SK-N-SH treated with all-trans-retinoic acid at 6 μM for 48 hours (cell line): ENCODE results near the gene ENDOG.

Experiments
- ATAC-seq: fragments of 200-7000 bp; cut with Tn5 transposase; 3 replicates; pipeline ENCODE4 v1.9.1; 2020; ENCODE audit warnings: mild to moderate bottlenecking, moderate library complexity
- ARNTL ChIP-seq: fragments of 450-650 bp; formaldehyde crosslinking; IDR thresholded peaks from 2 replicates; pipeline ENCODE4 v1.5.0; 2020; ENCODE audit warnings: low read depth, mild to moderate bottlenecking, moderate library complexity, borderline replicate concordance
- CREB5 ChIP-seq: fragments of 250-450 bp; sonication (Bioruptor Pico); IDR thresholded peaks from 2 replicates; pipeline ENCODE4 v1.5.1; 2020; ENCODE audit warnings: low read depth, mild to moderate bottlenecking, moderate library complexity
- CSRNP3 ChIP-seq: fragments of 250-450 bp; sonication (Bioruptor Pico); IDR thresholded peaks from 2 replicates; pipeline ENCODE4 v1.5.1; 2021; ENCODE audit warnings: mild to moderate bottlenecking, moderate library complexity
- ESRRG ChIP-seq: fragments of 250-450 bp; sonication (Bioruptor Pico); IDR thresholded peaks from 2 replicates; pipeline ENCODE4 v1.6.1; 2021; ENCODE audit warnings: mild to moderate bottlenecking
- GLIS3 ChIP-seq: fragments of 250-450 bp; sonication (Bioruptor Pico); IDR thresholded peaks from 2 replicates; pipeline ENCODE4 v1.5.0; 2020; ENCODE audit warnings: mild to moderate bottlenecking, moderate library complexity
- ISL1 ChIP-seq: fragments of 250-450 bp; sonication (Bioruptor Pico); IDR thresholded peaks from 2 replicates; pipeline ENCODE4 v2.1.2; 2022; ENCODE audit warnings: mild to moderate bottlenecking, moderate library complexity
- OSR1 ChIP-seq: fragments of 250-450 bp; sonication (Bioruptor Pico); IDR thresholded peaks from 2 replicates; pipeline ENCODE4 v1.8.0; 2022; ENCODE audit warnings: moderate library complexity, mild to moderate bottlenecking, inconsistent platforms
- PATZ1 ChIP-seq: fragments of 250-450 bp; sonication (Bioruptor Pico); IDR thresholded peaks from 2 replicates; pipeline ENCODE4 v1.8.0; 2020; ENCODE audit warnings: mild to moderate bottlenecking, moderate library complexity, borderline replicate concordance
- RARB ChIP-seq: fragments of 250-450 bp; sonication (Bioruptor Pico); IDR thresholded peaks from 2 replicates; pipeline ENCODE4 v1.8.0; 2021; ENCODE audit warnings: mild to moderate bottlenecking, moderate library complexity
- SNAI2 ChIP-seq: fragments of 250-450 bp; sonication (Bioruptor Pico); IDR thresholded peaks from 2 replicates; pipeline ENCODE4 v1.5.0; 2020; ENCODE audit warnings: mild to moderate bottlenecking, moderate library complexity
- TCF4 ChIP-seq: fragments of 250-450 bp; sonication (Bioruptor Pico); IDR thresholded peaks from 2 replicates; pipeline ENCODE4 v1.8.0; 2021; ENCODE audit warnings: mild to moderate bottlenecking, moderate library complexity, borderline replicate concordance
- TOX ChIP-seq: fragments of 250-450 bp; sonication (Bioruptor Pico); IDR thresholded peaks from 2 replicates; pipeline ENCODE4 v1.8.0; 2021; ENCODE audit warnings: mild to moderate bottlenecking, moderate library complexity, borderline replicate concordance
- ZC3H10 ChIP-seq: fragments of 250-450 bp; sonication (Bioruptor Pico); IDR thresholded peaks from 2 replicates; pipeline ENCODE4 v1.5.1; 2021; ENCODE audit warnings: mild to moderate bottlenecking, moderate library complexity
- ZFP3 ChIP-seq: fragments of 250-450 bp; sonication (Bioruptor Pico); IDR thresholded peaks from 2 replicates; pipeline ENCODE4 v1.5.0; 2020; ENCODE audit warnings: mild to moderate bottlenecking, moderate library complexity
- ZNF565 ChIP-seq: fragments of 450-650 bp; formaldehyde crosslinking; conservative IDR thresholded peaks from 2 replicates; pipeline ENCODE4 v1.5.0; 2020; ENCODE audit warnings: low read depth, mild to moderate bottlenecking, moderate library complexity
- TF ChIP-seq, protein P1 (sequence below): fragments of 250-450 bp; sonication (Bioruptor Pico); IDR thresholded peaks from 2 replicates; pipeline ENCODE4 v1.8.0; 2021; ENCODE audit warnings: low read depth, mild to moderate bottlenecking, moderate library complexity, borderline replicate concordance
- TF ChIP-seq, protein P2 (sequence below): fragments of 250-450 bp; sonication (Bioruptor Pico); IDR thresholded peaks from 2 replicates; pipeline ENCODE4 v1.5.0; 2020; ENCODE audit warnings: mild to moderate bottlenecking, moderate library complexity

The ENDOG gene

DNA sequence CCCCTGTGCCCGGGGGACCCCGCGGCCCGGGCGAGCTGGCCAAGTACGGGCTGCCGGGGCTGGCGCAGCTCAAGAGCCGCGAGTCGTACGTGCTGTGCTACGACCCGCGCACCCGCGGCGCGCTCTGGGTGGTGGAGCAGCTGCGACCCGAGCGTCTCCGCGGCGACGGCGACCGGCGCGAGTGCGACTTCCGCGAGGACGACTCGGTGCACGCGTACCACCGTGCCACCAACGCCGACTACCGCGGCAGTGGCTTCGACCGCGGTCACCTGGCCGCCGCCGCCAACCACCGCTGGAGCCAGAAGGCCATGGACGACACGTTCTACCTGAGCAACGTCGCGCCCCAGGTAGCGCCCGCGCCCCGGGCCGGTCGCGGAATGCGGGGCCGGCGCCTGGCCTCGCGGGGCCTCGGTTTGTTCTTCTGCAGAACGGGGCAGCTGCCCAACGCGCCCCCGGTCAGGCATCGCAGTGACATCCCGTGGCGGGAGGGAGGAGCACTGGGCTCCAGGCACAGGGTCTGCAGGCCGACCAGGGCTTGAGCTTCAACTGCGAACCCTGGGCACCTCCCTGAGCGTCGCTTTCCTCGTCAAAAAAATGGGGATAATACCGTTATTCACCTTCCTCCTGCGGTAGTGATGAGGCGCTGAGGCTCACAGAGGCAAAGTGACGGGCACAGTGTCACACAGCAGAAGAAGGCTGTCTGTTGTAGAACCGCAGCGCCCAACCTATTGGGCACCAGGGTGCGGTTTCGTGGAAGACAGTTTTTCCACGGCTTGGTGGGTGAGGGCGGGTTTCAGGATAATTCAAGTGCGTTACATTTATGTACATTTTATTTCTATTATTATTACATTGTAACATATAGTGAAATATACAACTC is 777 bp downstream of the ENDOG start:
- TF ChIP-seq ARNTL (CRISPR knock-in tag) (no peak), TOX (no peak), ISL1 (CRISPR knock-in tag) (no peak), CREB5 (no peak), ZC3H10 (CRISPR knock-in tag) (no peak), RARB (CRISPR knock-in tag) (no peak), ZFP3 (CRISPR knock-in tag) (no peak), OSR1 (no peak), CSRNP3 (no peak), ZNF565 (CRISPR knock-in tag) (no peak), GLIS3 (CRISPR knock-in tag) (no peak), TCF4 (no peak)
- TF ChIP-seq, protein P1, sequence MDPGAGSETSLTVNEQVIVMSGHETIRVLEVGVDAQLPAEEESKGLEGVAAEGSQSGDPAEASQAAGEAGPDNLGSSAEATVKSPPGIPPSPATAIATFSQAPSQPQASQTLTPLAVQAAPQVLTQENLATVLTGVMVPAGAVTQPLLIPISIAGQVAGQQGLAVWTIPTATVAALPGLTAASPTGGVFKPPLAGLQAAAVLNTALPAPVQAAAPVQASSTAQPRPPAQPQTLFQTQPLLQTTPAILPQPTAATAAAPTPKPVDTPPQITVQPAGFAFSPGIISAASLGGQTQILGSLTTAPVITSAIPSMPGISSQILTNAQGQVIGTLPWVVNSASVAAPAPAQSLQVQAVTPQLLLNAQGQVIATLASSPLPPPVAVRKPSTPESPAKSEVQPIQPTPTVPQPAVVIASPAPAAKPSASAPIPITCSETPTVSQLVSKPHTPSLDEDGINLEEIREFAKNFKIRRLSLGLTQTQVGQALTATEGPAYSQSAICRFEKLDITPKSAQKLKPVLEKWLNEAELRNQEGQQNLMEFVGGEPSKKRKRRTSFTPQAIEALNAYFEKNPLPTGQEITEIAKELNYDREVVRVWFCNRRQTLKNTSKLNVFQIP (CRISPR knock-in tag) = no peak
- TF ChIP-seq, protein P2, sequence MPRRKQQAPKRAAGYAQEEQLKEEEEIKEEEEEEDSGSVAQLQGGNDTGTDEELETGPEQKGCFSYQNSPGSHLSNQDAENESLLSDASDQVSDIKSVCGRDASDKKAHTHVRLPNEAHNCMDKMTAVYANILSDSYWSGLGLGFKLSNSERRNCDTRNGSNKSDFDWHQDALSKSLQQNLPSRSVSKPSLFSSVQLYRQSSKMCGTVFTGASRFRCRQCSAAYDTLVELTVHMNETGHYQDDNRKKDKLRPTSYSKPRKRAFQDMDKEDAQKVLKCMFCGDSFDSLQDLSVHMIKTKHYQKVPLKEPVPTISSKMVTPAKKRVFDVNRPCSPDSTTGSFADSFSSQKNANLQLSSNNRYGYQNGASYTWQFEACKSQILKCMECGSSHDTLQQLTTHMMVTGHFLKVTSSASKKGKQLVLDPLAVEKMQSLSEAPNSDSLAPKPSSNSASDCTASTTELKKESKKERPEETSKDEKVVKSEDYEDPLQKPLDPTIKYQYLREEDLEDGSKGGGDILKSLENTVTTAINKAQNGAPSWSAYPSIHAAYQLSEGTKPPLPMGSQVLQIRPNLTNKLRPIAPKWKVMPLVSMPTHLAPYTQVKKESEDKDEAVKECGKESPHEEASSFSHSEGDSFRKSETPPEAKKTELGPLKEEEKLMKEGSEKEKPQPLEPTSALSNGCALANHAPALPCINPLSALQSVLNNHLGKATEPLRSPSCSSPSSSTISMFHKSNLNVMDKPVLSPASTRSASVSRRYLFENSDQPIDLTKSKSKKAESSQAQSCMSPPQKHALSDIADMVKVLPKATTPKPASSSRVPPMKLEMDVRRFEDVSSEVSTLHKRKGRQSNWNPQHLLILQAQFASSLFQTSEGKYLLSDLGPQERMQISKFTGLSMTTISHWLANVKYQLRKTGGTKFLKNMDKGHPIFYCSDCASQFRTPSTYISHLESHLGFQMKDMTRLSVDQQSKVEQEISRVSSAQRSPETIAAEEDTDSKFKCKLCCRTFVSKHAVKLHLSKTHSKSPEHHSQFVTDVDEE (CRISPR knock-in tag) = no peak
- peak; percentile 8 for ATAC-seq

GRCh38 chr9:128819716-128820664 is 1.7 kb downstream of the ENDOG start:
- TF ChIP-seq ZFP3 (CRISPR knock-in tag) (no peak), SNAI2 (CRISPR knock-in tag) (no peak), TCF4 (peak; percentile 62; the same call in 1 of the 2 replicates)

GRCh38 chr9:128820665-128821583 is 2.6 kb downstream of the ENDOG start:
- TF ChIP-seq PATZ1 (CRISPR knock-in tag) (no peak), ISL1 (CRISPR knock-in tag) (no peak), GLIS3 (CRISPR knock-in tag) (no peak), ZC3H10 (CRISPR knock-in tag) (no peak), CSRNP3 (no peak), ESRRG (no peak)
- TF ChIP-seq, all 23 proteins: peak for 0
- ATAC-seq = no peak

More at GRCh38 chr9:128819716-128820664, 1.7 kb downstream of the ENDOG start:
- ATAC-seq = peak; percentile 74
